ENCODE data around the gene HSDL2. TPM values are rescaled to one million over a fixed set of nuclear protein-coding genes. Genes with fewer than 3 reads are reported as not detected.

HSDL2 gene
- total RNA-seq, 1 experiment from 2014 or later = 24.4 TPM

DNA sequence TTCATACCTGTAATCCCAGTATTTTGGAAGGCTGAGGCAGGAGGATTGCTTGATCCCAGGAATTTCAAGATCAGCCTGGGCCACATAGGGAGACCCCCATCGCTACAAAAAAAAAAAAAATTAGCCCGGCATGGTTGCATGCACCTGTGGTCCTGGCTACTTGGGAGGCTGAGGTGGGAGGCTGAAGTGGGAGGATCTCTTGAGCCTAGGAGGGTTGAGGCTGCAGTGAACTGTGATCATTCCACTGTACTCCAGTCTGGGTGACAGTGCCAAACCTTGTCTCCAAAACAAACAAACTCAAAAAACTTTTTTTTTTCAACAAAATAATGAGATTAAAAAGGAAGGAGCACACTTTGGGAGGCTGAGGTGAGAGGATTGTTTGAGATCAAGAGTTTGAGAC is 120.9 kb downstream of the HSDL2 start:
- TF ChIP-seq, protein P1, sequence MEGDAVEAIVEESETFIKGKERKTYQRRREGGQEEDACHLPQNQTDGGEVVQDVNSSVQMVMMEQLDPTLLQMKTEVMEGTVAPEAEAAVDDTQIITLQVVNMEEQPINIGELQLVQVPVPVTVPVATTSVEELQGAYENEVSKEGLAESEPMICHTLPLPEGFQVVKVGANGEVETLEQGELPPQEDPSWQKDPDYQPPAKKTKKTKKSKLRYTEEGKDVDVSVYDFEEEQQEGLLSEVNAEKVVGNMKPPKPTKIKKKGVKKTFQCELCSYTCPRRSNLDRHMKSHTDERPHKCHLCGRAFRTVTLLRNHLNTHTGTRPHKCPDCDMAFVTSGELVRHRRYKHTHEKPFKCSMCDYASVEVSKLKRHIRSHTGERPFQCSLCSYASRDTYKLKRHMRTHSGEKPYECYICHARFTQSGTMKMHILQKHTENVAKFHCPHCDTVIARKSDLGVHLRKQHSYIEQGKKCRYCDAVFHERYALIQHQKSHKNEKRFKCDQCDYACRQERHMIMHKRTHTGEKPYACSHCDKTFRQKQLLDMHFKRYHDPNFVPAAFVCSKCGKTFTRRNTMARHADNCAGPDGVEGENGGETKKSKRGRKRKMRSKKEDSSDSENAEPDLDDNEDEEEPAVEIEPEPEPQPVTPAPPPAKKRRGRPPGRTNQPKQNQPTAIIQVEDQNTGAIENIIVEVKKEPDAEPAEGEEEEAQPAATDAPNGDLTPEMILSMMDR (IDR thresholded peaks at IDR 0.05; ENCODE audit: unreplicated experiment) = no peak
- DNase-seq = no peak
- H3K27ac Mint-ChIP-seq (ENCODE audit: unreplicated experiment) = no peak overlapping the region
- H3K36me3 Mint-ChIP-seq (ENCODE audit: insufficient read depth, unreplicated experiment) = peaks cover under 1% of the 10 kb centered on the region
- CTCF ChIA-PET = no interaction called here
- intact Hi-C loops (cut with micrococcal nuclease; ENCODE audit: unreplicated experiment) = no loop called here
- no peaks in the 10 kb centered on the region for H3K27me3 Mint-ChIP-seq (ENCODE audit: unreplicated experiment)
- no peaks in the 10 kb centered on the region for H3K9me3 Mint-ChIP-seq (ENCODE audit: low read depth, unreplicated experiment)
- no peak overlapping the region for H3K4me3 Mint-ChIP-seq (ENCODE audit: low read depth, unreplicated experiment)
- BruUV-seq (replicated peaks) = no TSS peak
- peaks cover 17% of the 10 kb centered on the region for H3K4me1 Mint-ChIP-seq (ENCODE audit: low read depth, unreplicated experiment)

DNA sequence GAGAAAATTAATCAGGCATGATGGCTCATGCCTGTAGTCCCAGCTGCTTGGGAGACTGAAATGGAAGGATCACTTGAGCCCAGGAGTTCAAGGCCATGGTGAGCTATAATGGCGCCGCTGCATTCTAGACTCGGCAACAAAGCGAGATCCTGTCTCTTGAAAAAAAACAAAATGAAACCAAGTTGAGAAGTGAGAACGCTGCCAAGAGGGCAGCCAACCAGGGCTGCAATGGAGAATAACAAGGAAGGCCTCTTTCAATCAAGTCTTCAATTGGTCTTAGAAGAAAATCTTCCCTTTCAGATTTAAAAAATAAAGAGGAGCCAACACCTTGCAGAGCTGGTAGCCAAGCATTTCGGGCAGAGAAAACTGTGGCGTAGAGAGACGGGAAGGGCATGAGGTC is 121.4 kb downstream of the HSDL2 start:
- intact Hi-C loops (cut with micrococcal nuclease; ENCODE audit: unreplicated experiment) = no loop called here
- TF ChIP-seq, protein P1 (IDR thresholded peaks at IDR 0.05; ENCODE audit: unreplicated experiment) = no peak
- H3K36me3 Mint-ChIP-seq (ENCODE audit: insufficient read depth, unreplicated experiment) = no peaks in the 10 kb centered on the region
- no peak overlapping the region for H3K4me3 Mint-ChIP-seq (ENCODE audit: low read depth, unreplicated experiment)
- no peak overlapping the region for H3K27ac Mint-ChIP-seq (ENCODE audit: unreplicated experiment)
- H3K27me3 Mint-ChIP-seq (ENCODE audit: unreplicated experiment) = no peaks in the 10 kb centered on the region
- no peak for DNase-seq
- peaks cover 17% of the 10 kb centered on the region for H3K4me1 Mint-ChIP-seq (ENCODE audit: low read depth, unreplicated experiment)
- CTCF ChIA-PET = no interaction called here
- no peaks in the 10 kb centered on the region for H3K9me3 Mint-ChIP-seq (ENCODE audit: low read depth, unreplicated experiment)
- BruUV-seq (replicated peaks) = no TSS peak

DNA sequence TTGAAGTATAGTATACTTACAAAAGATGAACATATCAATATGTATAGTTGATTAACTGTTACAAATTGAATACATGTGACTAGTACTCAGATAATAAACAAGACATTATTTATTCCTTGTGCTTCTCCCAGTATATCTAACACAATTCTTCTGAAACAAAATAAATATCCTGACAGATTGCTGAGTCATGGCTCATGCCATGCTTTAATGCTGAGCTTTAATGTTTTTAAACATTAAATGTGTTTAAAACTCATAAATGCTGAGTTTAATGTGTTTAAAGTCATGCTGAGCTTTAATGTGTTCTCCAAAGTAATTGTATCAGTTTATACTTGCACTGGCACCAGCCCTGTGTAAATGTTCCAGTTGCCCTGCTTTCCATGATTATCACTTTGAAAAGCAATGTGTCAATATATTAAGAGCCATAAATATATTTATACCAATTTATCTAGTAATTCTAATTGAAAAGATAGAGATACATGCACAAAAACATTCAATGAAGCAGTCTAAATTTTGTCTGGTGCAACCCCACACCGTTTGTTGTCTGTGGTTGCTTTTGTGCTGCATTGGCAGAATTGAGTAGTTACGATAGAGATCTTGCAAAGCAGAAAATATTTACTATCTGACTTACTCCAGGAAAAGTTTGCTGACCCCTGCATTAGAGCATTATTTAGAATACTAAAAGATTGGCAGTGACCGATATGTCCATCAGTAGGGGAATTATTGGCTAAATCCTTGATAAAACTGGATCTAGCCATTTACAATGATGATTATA is 122.5 kb downstream of the HSDL2 start:
- peaks cover 17% of the 10 kb centered on the region for H3K4me1 Mint-ChIP-seq (ENCODE audit: low read depth, unreplicated experiment)
- no peak for DNase-seq
- CTCF ChIA-PET = no interaction called here
- intact Hi-C loops (cut with micrococcal nuclease; ENCODE audit: unreplicated experiment) = no loop called here
- no peaks in the 10 kb centered on the region for H3K27me3 Mint-ChIP-seq (ENCODE audit: unreplicated experiment)
- H3K4me3 Mint-ChIP-seq (ENCODE audit: low read depth, unreplicated experiment) = no peak overlapping the region
- H3K9me3 Mint-ChIP-seq (ENCODE audit: low read depth, unreplicated experiment) = no peaks in the 10 kb centered on the region
- TF ChIP-seq, protein P1 (IDR thresholded peaks at IDR 0.05; ENCODE audit: unreplicated experiment) = no peak
- H3K36me3 Mint-ChIP-seq (ENCODE audit: insufficient read depth, unreplicated experiment) = no peaks in the 10 kb centered on the region
- BruUV-seq (replicated peaks) = no TSS peak
- no peak overlapping the region for H3K27ac Mint-ChIP-seq (ENCODE audit: unreplicated experiment)

DNA sequence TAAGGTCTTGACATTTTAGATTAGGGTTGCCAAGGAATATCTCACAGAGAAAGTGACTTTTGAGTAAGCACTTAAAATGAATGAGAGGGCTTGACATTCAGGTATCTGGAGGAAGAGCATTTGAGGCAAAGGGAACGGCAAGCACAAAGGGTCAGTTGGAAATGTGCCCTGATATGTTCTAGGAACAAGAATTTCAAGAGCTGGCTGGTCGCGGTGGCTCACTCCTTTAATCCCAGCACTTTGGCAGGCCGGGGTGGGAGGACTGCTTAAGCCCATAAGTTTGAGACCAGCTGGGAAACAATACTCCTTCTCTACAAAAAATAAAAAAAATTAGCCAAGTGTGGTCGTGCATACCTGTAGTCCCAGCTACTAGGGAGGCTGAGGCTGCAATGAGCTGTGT is 123.3 kb downstream of the HSDL2 start:
- intact Hi-C loops (cut with micrococcal nuclease; ENCODE audit: unreplicated experiment) = no loop called here
- Mint-ChIP-seq H3K9me3 (ENCODE audit: low read depth, unreplicated experiment) (no peaks in the 10 kb centered on the region), H3K27ac (ENCODE audit: unreplicated experiment) (no peak overlapping the region), H3K4me3 (ENCODE audit: low read depth, unreplicated experiment) (no peak overlapping the region), H3K36me3 (ENCODE audit: insufficient read depth, unreplicated experiment) (no peaks in the 10 kb centered on the region), H3K27me3 (ENCODE audit: unreplicated experiment) (no peaks in the 10 kb centered on the region), H3K4me1 (ENCODE audit: low read depth, unreplicated experiment) (peaks cover 17% of the 10 kb centered on the region)
- no peak for DNase-seq
- no TSS peak for BruUV-seq (replicated peaks)
- CTCF ChIA-PET = no interaction called here
- TF ChIP-seq, protein P1 (IDR thresholded peaks at IDR 0.05; ENCODE audit: unreplicated experiment) = no peak
